Activated CD4-positive, alpha-beta T cell treated with anti-CD3 and anti-CD28 coated beads, Interleukin-2, amount 10 ng/mL, durations not matched to agents 7 days and 5 days (primary cell): ENCODE data around the gene ILRUN. TPM values are rescaled to one million over a fixed set of nuclear protein-coding genes. Genes with fewer than 3 reads are reported as not detected.
"Not testable (repeated sequence)": the region's sequence is repeated elsewhere in the genome, so short reads cannot be mapped to it uniquely, and the experiment has no call there.

ENCODE experiments used
- CTCF ChIA-PET: fragments of 350-600 bp; sonication (Branson Sonifier 250); formaldehyde crosslinking; loops from one replicate; lab custom pipeline; 2021; ENCODE audit warnings: antibody characterized with exemption; lab: Charles Lee
- POLR2A ChIA-PET: fragments of 350-600 bp; sonication (Branson Sonifier 250); formaldehyde crosslinking; loops from one replicate; lab custom pipeline; 2021; ENCODE audit warnings: antibody characterized with exemption; lab: Charles Lee
- DNase-seq: peaks from one replicate; pipeline ENCODE4 v3.0.0-alpha.2; 2020
- H3K27ac Mint-ChIP-seq: one replicate; pipeline ENCODE4 v1.8.0; 2021; ENCODE audit warnings: mild to moderate bottlenecking, moderate library complexity, mixed read lengths
- H3K27me3 Mint-ChIP-seq: one replicate; pipeline ENCODE4 v1.8.0; 2021; ENCODE audit warnings: mixed read lengths
- H3K36me3 Mint-ChIP-seq: one replicate; pipeline ENCODE4 v1.8.0; 2021; ENCODE audit warnings: low read depth, mixed read lengths
- H3K4me1 Mint-ChIP-seq: one replicate; pipeline ENCODE4 v1.8.0; 2021; ENCODE audit warnings: mixed read lengths
- H3K4me3 Mint-ChIP-seq: one replicate; pipeline ENCODE4 v1.8.0; 2021; ENCODE audit warnings: mild to moderate bottlenecking, moderate library complexity, mixed read lengths
- H3K9me3 Mint-ChIP-seq: one replicate; pipeline ENCODE4 v1.8.0; 2021; ENCODE audit warnings: mixed read lengths
- total RNA-seq, 2 experiments: library from RNA; stranded (reverse); gene quantifications; one replicate each; pipeline ENCODE4 v1.2.3, GENCODE V29; 2021

Gene ILRUN
- total RNA-seq, 2 experiments from 2014 or later: 68.0 to 72.0 TPM

GRCh38 chr6:34672657-34673043 is 23.9 kb downstream of the ILRUN start:
- Mint-ChIP-seq H3K27ac (peak overlapping the region; percentile 98), H3K27me3 (no peaks in the 10 kb centered on the region), H3K9me3 (no peaks in the 10 kb centered on the region), H3K4me3 (peak overlapping the region; percentile 69), H3K36me3 (peaks cover 11% of the 10 kb centered on the region), H3K4me1 (peaks cover 63% of the 10 kb centered on the region)
- CTCF ChIA-PET: interaction anchor here (1.1 to 2.2 kb wide), 4 partner anchors 9 to 63 kb away, joined by 3 to 10 read pairs (median 3); no protein-coding TSS in a partner anchor
- DNase-seq: no peak
- POLR2A ChIA-PET: interaction anchor here (0.7 kb wide), 1 partner anchor 143 kb away, joined by 3 read pairs; no protein-coding TSS in a partner anchor

DNA sequence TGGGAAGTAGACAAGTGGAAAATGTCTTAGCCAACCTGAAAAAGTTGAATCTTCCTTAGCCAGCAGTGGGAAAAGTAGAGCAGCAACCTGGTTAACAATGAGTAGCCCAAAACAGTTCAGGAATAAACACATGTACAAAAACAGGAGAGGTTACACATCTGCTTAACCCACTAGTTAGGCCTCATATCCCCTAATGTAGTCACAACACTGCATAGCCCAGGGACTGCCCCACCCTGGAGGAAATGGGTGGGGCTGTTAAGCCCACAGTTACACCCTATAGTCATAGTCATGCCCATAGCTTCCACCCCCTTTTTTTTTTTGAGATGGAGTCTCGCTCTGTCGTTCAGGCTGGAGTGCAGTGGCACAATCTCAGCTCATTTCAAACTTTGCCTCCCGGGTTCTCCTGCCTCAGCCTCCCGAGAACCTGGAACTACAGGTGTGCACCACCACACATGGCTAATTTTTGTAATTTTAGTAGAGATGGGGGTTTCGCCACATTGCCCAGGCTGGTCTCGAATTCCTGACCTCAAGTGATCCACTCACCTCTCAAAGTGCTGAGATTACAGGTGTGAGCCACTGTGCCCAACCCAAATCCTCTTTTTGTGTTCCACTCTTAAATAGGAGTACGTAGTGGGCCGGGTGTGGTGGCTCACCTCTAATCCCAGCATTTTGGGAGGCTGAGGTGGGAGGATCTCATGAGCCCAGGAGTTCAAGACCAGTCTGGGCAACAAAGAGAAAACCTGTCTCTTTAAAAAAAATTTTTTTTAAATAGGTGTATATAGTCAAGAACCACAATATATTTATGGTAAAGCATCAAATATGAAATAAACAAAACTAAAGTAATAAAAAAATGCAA is 24.5 kb downstream of the ILRUN start:
- Mint-ChIP-seq H3K27ac (peak overlapping the region; percentile 98), H3K27me3 (no peaks in the 10 kb centered on the region), H3K36me3 (peaks cover 9% of the 10 kb centered on the region), H3K4me1 (peaks cover 64% of the 10 kb centered on the region), H3K4me3 (peak overlapping the region; percentile 69), H3K9me3 (no peaks in the 10 kb centered on the region)
- peak; percentile 85 for DNase-seq
- ChIA-PET CTCF (interaction anchor here (1.0 to 2.2 kb wide), 4 partner anchors 10 to 825 kb away, joined by 3 to 10 read pairs (median 3); no protein-coding TSS in a partner anchor), POLR2A (interaction anchor here (0.7 to 0.9 kb wide), 2 partner anchors 15 to 142 kb away, joined by 3 read pairs; no protein-coding TSS in a partner anchor)

- peak overlapping the region; percentile 98 for H3K27ac Mint-ChIP-seq
- H3K9me3 Mint-ChIP-seq: no peaks in the 10 kb centered on the region
- H3K4me3 Mint-ChIP-seq: peak overlapping the region; percentile 69
- H3K4me1 Mint-ChIP-seq: peaks cover 66% of the 10 kb centered on the region
- peaks cover 9% of the 10 kb centered on the region for H3K36me3 Mint-ChIP-seq
- CTCF ChIA-PET: interaction anchor here (1.0 to 2.2 kb wide), 2 partner anchors 14 to 826 kb away, joined by 3 to 10 read pairs; no protein-coding TSS in a partner anchor
- DNase-seq: no peak
- POLR2A ChIA-PET: interaction anchor here (0.9 kb wide), 1 partner anchor 14 kb away, joined by 3 read pairs; no protein-coding TSS in a partner anchor
- H3K27me3 Mint-ChIP-seq: no peaks in the 10 kb centered on the region
These were observed 25.2 kb downstream of the ILRUN start for GRCh38 chr6:34671367-34671766.

DNA sequence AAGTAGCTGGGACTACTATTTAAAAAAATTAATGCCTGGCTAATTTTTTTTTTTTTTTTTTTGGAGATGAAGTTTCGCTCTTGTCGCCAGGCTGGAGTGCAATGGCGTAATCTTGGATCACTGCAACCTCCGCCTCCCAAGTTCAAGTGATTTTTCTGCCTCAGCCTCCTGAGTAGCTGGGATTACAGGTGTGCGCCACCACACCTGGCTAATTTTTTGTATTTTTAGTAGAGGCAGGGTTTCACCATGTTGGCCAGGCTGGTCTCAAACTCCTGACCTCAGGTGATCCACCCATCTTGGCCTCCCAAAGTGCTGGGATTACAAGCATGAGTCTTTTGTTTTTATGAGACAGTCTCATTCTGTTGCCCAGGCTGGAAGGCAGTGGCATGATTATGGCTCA is 27.8 kb downstream of the ILRUN start:
- Mint-ChIP-seq H3K4me1 (peaks cover 64% of the 10 kb centered on the region), H3K36me3 (peaks cover 21% of the 10 kb centered on the region)
- DNase-seq, POLR2A ChIA-PET, H3K27ac Mint-ChIP-seq, H3K4me3 Mint-ChIP-seq, H3K27me3 Mint-ChIP-seq, H3K9me3 Mint-ChIP-seq: not testable (repeated sequence)
- CTCF ChIA-PET: interaction anchor here (0.7 to 1.8 kb wide), 2 partner anchors 12 to 474 kb away, joined by 3 to 6 read pairs; no protein-coding TSS in a partner anchor

DNA sequence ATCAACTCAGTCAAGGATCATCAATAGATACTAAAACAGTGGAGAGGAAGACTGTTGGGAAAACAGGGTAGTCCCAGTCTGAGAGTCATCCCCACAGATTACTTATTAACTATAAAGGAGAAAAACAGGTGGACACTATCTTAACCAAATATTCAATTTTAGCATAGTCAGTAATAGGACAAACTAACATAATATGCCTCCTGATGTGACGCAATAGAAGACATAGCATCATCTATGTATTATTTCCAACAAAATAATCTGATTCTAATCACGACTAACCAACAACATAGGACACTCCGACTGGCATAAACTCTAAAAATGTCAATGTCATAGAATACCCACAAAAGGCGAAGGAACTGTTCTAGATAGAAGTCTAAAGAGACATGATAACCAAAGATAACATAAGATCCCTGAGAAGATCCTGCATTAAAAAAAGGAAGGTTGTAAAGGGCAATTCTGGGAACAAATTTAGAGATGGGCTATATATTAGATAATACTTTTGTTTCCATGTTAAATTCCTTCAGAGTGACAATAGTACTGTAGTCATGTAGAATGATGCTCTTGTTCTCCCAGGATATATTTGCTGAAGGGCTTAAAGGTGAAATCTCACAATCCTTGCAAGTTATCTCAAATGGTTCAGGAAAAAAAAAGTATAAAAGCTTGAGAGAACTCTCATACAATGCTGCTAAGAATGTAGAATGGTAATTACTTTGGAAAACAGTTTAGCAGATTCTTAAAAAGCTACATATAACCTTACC is 28.9 kb downstream of the ILRUN start:
- POLR2A ChIA-PET: no interaction called here
- H3K27me3 Mint-ChIP-seq: no peaks in the 10 kb centered on the region
- no peak for DNase-seq
- no peak overlapping the region for H3K4me3 Mint-ChIP-seq
- peaks cover 4% of the 10 kb centered on the region for H3K9me3 Mint-ChIP-seq
- CTCF ChIA-PET: interaction anchor here (1.8 kb wide), 1 partner anchor 11 kb away, joined by 6 read pairs; no protein-coding TSS in a partner anchor
- H3K4me1 Mint-ChIP-seq: peaks cover 59% of the 10 kb centered on the region
- no peak overlapping the region for H3K27ac Mint-ChIP-seq
- peaks cover 24% of the 10 kb centered on the region for H3K36me3 Mint-ChIP-seq

DNA sequence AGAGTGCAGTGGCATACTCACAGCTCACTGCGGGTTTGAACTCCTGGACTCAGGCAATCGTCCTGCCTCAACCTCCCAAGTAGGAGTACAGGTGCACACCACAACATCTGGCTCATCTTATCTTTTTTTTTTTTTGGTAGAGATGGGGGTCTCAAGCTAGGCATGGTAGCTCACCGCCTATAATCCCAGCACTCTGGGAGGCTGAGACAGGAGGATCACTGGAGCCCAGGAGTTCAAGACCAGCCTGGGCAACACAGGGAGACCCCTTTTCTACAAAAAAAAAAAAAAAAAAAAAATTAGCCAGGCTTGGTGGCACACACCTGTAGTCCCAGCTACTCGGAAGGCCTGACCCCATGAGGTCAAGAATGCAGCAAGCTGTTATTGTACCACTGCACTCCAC is 31.5 kb downstream of the ILRUN start:
- Mint-ChIP-seq H3K4me3 (no peak overlapping the region), H3K27me3 (no peaks in the 10 kb centered on the region), H3K9me3 (peaks cover 4% of the 10 kb centered on the region), H3K27ac (peak overlapping the region; percentile 85), H3K4me1 (peaks cover 50% of the 10 kb centered on the region), H3K36me3 (peaks cover 24% of the 10 kb centered on the region)
- DNase-seq: no peak
- CTCF ChIA-PET: interaction anchor here (0.5 to 1.6 kb wide), 5 partner anchors 13 to 701 kb away, joined by 3 to 5 read pairs (median 3); no protein-coding TSS in a partner anchor
- POLR2A ChIA-PET: no interaction called here

DNA sequence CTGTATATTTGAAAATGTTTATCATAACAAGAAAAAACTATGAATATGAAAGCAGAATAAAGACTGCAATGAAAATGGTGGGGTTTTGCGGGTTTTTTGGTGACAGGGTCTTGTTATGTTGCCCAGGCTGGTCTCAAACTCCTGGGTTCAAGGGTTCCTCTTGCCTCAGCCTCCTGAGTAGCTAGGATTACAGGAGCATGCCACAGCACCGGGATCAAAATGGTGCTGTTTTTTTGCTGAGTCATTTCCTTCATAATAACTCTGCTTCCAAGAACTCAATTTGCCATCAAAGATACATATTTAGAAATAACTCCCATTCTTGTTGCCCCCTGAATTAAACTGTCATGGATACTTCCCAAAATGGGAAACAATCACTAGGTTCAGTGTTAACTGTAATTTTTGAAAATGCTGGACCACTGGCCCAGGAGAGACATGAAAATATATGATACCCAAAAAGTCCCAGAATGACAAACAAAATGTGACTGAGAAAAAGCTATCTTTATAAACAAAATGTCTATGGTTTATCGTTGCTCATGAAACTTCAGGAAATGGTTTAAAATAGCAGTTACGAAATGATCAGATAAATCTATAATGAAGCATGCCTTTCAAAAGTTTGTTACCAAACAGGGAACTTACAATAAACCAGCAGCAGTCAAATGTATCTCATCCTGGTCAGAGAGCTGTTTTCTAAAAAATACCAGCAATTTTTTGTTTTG is 32.2 kb downstream of the ILRUN start:
- no peak for DNase-seq
- H3K27ac Mint-ChIP-seq: peak overlapping the region; percentile 85
- ChIA-PET POLR2A (no interaction called here), CTCF (interaction anchor here (0.5 to 1.6 kb wide), 5 partner anchors 13 to 702 kb away, joined by 3 to 5 read pairs (median 3); no protein-coding TSS in a partner anchor)
- H3K36me3 Mint-ChIP-seq: peaks cover 24% of the 10 kb centered on the region
- H3K4me1 Mint-ChIP-seq: peaks cover 47% of the 10 kb centered on the region
- no peaks in the 10 kb centered on the region for H3K27me3 Mint-ChIP-seq
- H3K9me3 Mint-ChIP-seq: peaks cover 4% of the 10 kb centered on the region
- no peak overlapping the region for H3K4me3 Mint-ChIP-seq

- H3K4me1 Mint-ChIP-seq: peaks cover 52% of the 10 kb centered on the region
- no peak overlapping the region for H3K4me3 Mint-ChIP-seq
- ChIA-PET POLR2A (no interaction called here), CTCF (interaction anchor here (1.3 to 1.6 kb wide), 3 partner anchors 14 to 93 kb away, joined by 3 to 5 read pairs (median 4); no protein-coding TSS in a partner anchor)
- no peaks in the 10 kb centered on the region for H3K27me3 Mint-ChIP-seq
- H3K9me3 Mint-ChIP-seq: peaks cover 4% of the 10 kb centered on the region
- peak overlapping the region; percentile 85 for H3K27ac Mint-ChIP-seq
- DNase-seq: no peak
- H3K36me3 Mint-ChIP-seq: peaks cover 24% of the 10 kb centered on the region
These were observed 32.7 kb downstream of the ILRUN start for GRCh38 chr6:34663831-34664255.

GRCh38 chr6:34663371-34663770 is 33.2 kb downstream of the ILRUN start:
- Mint-ChIP-seq H3K36me3 (peaks cover 24% of the 10 kb centered on the region), H3K4me1 (peaks cover 53% of the 10 kb centered on the region), H3K27me3 (no peaks in the 10 kb centered on the region), H3K27ac (peak overlapping the region; percentile 85), H3K4me3 (no peak overlapping the region), H3K9me3 (peaks cover 4% of the 10 kb centered on the region)
- POLR2A ChIA-PET: no interaction called here
- CTCF ChIA-PET: no interaction called here
- DNase-seq: no peak

DNA sequence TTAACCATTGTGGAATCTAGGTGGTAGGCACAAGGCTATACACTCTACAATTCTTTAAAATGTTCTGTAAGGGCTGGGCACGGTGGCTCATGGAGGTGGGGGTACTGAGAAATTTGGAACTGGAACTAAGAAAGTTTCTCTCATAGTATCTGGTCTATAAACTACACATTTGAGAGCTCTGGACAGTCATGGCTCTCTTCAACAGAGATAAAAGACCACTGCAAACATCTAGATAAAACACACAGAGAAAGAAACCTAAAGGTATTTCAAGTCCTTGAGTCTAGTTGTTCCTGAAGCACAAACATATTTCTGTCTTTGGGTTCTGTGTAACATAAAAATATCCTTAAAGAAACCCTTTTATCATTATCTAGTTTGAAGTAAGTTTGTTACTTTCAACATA is 35.2 kb downstream of the ILRUN start:
- peaks cover 4% of the 10 kb centered on the region for H3K9me3 Mint-ChIP-seq
- H3K27ac Mint-ChIP-seq: no peak overlapping the region
- no peak overlapping the region for H3K4me3 Mint-ChIP-seq
- ChIA-PET CTCF (no interaction called here), POLR2A (no interaction called here)
- H3K27me3 Mint-ChIP-seq: no peaks in the 10 kb centered on the region
- no peak for DNase-seq
- H3K36me3 Mint-ChIP-seq: peaks cover 22% of the 10 kb centered on the region
- peaks cover 65% of the 10 kb centered on the region for H3K4me1 Mint-ChIP-seq

- Mint-ChIP-seq H3K27me3 (no peaks in the 10 kb centered on the region), H3K4me3 (no peak overlapping the region), H3K36me3 (peaks cover 17% of the 10 kb centered on the region), H3K27ac (peak overlapping the region; percentile 41), H3K9me3 (peaks cover 2% of the 10 kb centered on the region), H3K4me1 (peaks cover 67% of the 10 kb centered on the region)
- DNase-seq: no peak
- POLR2A ChIA-PET: interaction anchor here (0.6 kb wide), 2 partner anchors 37 to 232 kb away, joined by 3 to 5 read pairs; no protein-coding TSS in a partner anchor
- CTCF ChIA-PET: interaction anchor here (0.6 to 2.7 kb wide), 3 partner anchors 14 to 244 kb away, joined by 3 to 10 read pairs (median 3); no protein-coding TSS in a partner anchor
These were observed 37.8 kb downstream of the ILRUN start for GRCh38 chr6:34658605-34659265.
